ENCODE data around the gene TF.

The TF gene

GRCh38 chr3:133745108-133745507 is 1.1 kb upstream of the TF start:
- no peak for TF ChIP-seq CTCF (IDR thresholded peaks at IDR 0.05; ENCODE audit: low read depth, low read length, missing control alignments)
- DNase-seq (ENCODE audit: low read depth), result no peak
- H3K4me3 ChIP-seq (ENCODE audit: low read depth, low read length), result no peak overlapping the region

DNA sequence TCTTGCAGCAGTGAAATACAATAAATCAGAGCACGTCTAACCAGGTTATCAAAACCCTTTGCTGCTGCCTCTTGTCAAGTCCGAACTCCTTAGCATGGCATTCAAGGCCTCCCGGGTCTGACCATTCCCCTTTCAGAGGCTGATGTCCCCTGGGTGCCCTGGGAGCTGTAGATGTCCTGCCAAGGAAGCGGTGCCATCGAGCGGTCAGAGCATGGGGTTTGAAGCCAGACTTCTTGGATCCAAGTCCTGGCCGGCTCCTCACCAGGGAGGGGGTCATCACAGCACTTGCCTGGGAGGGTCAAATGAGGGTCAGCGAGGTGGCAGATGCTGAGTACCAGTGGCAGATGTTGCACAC is 496 bp downstream of the TF start:
- no peak for DNase-seq (ENCODE audit: low read depth)
- no peak for TF ChIP-seq CTCF (IDR thresholded peaks at IDR 0.05; ENCODE audit: low read depth, low read length, missing control alignments)
- H3K4me3 ChIP-seq (ENCODE audit: low read depth, low read length), result no peak overlapping the region

DNA sequence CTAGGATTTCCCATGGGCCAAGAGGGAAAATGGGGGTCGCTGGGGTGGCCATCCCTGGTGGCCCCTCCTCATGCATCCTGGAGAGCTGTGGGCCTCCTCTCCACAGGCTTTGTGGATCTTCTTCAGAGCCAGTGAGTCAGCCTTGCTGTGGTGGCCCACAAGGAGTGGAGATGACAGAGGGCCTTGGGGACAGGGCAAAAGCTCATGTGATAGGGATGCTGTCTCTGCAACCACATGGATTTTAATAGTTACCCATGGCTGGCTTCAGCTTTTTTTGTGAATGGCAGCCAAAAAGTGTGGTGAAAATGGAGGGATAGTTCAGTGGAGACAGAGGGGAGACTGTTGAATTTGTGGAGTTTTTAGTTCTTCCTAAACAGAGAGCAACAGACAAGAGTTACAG is 1.2 kb downstream of the TF start:
- H3K4me3 ChIP-seq (ENCODE audit: low read depth, low read length), result no peak overlapping the region
- no peak for TF ChIP-seq CTCF (IDR thresholded peaks at IDR 0.05; ENCODE audit: low read depth, low read length, missing control alignments)
- no peak for DNase-seq (ENCODE audit: low read depth)

- DNase-seq (ENCODE audit: low read depth), result no peak
- TF ChIP-seq CTCF (IDR thresholded peaks at IDR 0.05; ENCODE audit: low read depth, low read length, missing control alignments), result no peak
- H3K4me3 ChIP-seq (ENCODE audit: low read depth, low read length), result no peak overlapping the region
Measured at GRCh38 chr3:133747907-133748639, 1.9 kb downstream of the TF start.

- no peak for DNase-seq (ENCODE audit: low read depth)
- H3K4me3 ChIP-seq (ENCODE audit: low read depth, low read length), result no peak overlapping the region
- no peak for TF ChIP-seq CTCF (IDR thresholded peaks at IDR 0.05; ENCODE audit: low read depth, low read length, missing control alignments)
Measured at GRCh38 chr3:133749427-133750258, 3.5 kb downstream of the TF start.

DNA sequence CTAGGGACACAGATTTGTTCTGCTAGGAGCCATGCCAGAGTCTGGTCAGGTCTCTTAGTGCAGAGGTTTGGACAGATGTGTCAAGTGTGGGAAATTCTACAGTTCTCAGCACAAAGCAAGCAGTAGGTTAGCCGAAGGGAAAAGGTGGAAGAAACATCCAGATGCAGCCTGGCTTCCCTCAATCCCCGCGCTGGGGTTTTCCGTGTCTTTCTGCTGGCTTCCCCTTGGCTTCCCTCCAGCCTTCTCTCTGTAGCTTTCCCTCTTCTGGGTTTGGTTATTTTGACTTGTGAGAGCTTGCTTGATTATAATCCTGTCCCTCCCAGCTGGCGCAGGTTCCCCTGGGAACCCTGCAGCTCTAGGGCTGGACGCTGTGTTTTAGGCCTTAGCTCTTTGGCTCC is 4.1 kb downstream of the TF start:
- no peak for TF ChIP-seq CTCF (IDR thresholded peaks at IDR 0.05; ENCODE audit: low read depth, low read length, missing control alignments)
- no peak for DNase-seq (ENCODE audit: low read depth)

More for the DNA sequence above, 4.1 kb downstream of the TF start:
- no peak overlapping the region for H3K4me3 ChIP-seq (ENCODE audit: low read depth, low read length)
